Naive thymus-derived CD4-positive, alpha-beta T cell (primary cell): ENCODE results near the gene SPATA32. TPM values are rescaled to one million over a fixed set of nuclear protein-coding genes. Genes with fewer than 3 reads are reported as not detected.

Experiments
- ATAC-seq: fragments of 150-1000 bp; cut with Tn5 transposase; 2 replicates; pipeline ENCODE4 v1.10.0; 2021; ENCODE audit warnings: mild to moderate bottlenecking, moderate library complexity
- CTCF ChIA-PET: fragments of 350-600 bp; sonication (Branson Sonifier 250); formaldehyde crosslinking; loops from one replicate; lab custom pipeline; 2021; ENCODE audit warnings: antibody characterized with exemption; lab: Charles Lee
- POLR2A ChIA-PET: fragments of 350-600 bp; sonication (Branson Sonifier 250); formaldehyde crosslinking; loops from one replicate; lab custom pipeline; 2021; ENCODE audit warnings: antibody characterized with exemption, inconsistent platforms; lab: Charles Lee
- DNase-seq, 9 donors: peaks; one replicate each; pipeline versions ENCODE4 v3.0.0 to v3.0.0-alpha.2; 2020 to 2022; ENCODE audit warnings: mixed read lengths in 1 of 9
- H3K27ac ChIP-seq: one replicate; pipeline ENCODE4 v1.7.0; 2013; ENCODE audit warnings: mild to moderate bottlenecking, low read depth, low read length, moderate library complexity
- H3K27me3 ChIP-seq, 2 donors: one replicate each; pipeline ENCODE4 v1.7.0; 2013; ENCODE audit warnings: low read length in 2 of 2, mild to moderate bottlenecking in 2 of 2, moderate library complexity in 2 of 2; ENCODE audit not compliant: control insufficient read depth in 2 of 2, insufficient read depth in 2 of 2
- H3K36me3 ChIP-seq, 3 experiments: 1 replicate in 2 of 3; 2 replicates in 1 of 3; pipeline ENCODE4 v1.7.0; 2013; ENCODE audit warnings: low read length in 3 of 3, mild to moderate bottlenecking in 3 of 3, moderate library complexity in 1 of 3; ENCODE audit not compliant: insufficient read depth in 3 of 3, control insufficient read depth in 2 of 3
- H3K4me1 ChIP-seq, 2 donors: one replicate each; pipeline ENCODE4 v1.7.0; 2013; ENCODE audit warnings: low read length in 2 of 2, mild to moderate bottlenecking in 2 of 2, moderate library complexity in 1 of 2; ENCODE audit not compliant: control insufficient read depth in 2 of 2, insufficient read depth in 2 of 2
- H3K4me3 ChIP-seq: 2 replicates; pipeline ENCODE4 v1.7.0; 2013; ENCODE audit warnings: mild to moderate bottlenecking, low read length
- H3K9me3 ChIP-seq, 3 experiments: 1 replicate in 2 of 3; 2 replicates in 1 of 3; pipeline ENCODE4 v1.7.0; 2013; ENCODE audit warnings: low read length in 3 of 3; ENCODE audit not compliant: control insufficient read depth in 2 of 3
- H3K27ac Mint-ChIP-seq, 9 donors: one replicate each; pipeline ENCODE4 v1.8.0; 2020 to 2022; ENCODE audit warnings: mixed read lengths in 9 of 9, mild to moderate bottlenecking in 8 of 9, moderate library complexity in 5 of 9, inconsistent platforms in 2 of 9
- H3K27me3 Mint-ChIP-seq, 5 donors: one replicate each; pipeline ENCODE4 v1.8.0; 2021 to 2022; ENCODE audit warnings: mixed read lengths in 5 of 5, mild to moderate bottlenecking in 1 of 5
- H3K36me3 Mint-ChIP-seq, 5 donors: one replicate each; pipeline ENCODE4 v1.8.0; 2020 to 2022; ENCODE audit warnings: mixed read lengths in 5 of 5, mild to moderate bottlenecking in 3 of 5, inconsistent platforms in 1 of 5
- H3K4me1 Mint-ChIP-seq, 7 donors: one replicate each; pipeline ENCODE4 v1.8.0; 2020 to 2022; ENCODE audit warnings: mixed read lengths in 7 of 7, mild to moderate bottlenecking in 3 of 7, inconsistent platforms in 1 of 7
- H3K4me3 Mint-ChIP-seq, 10 donors: one replicate each; pipeline ENCODE4 v1.8.0; 2020 to 2022; ENCODE audit warnings: mild to moderate bottlenecking in 10 of 10, mixed read lengths in 10 of 10, moderate library complexity in 6 of 10, inconsistent platforms in 2 of 10
- H3K9me3 Mint-ChIP-seq, 11 donors: one replicate each; pipeline ENCODE4 v1.8.0; 2020 to 2022; ENCODE audit warnings: mixed read lengths in 11 of 11, mild to moderate bottlenecking in 4 of 11, inconsistent platforms in 1 of 11, moderate library complexity in 1 of 11
- intact Hi-C, 2 donors: fragments of 100-400 bp; cut with micrococcal nuclease; formaldehyde crosslinking; loops; one replicate each; pipeline ENCODE4 v1.15.1; 2023
- polyA plus RNA-seq, 2 donors: library from polyadenylated mRNA; unstranded; fragments of 300-500 nt; fragmentation: Illumina TruSeq; gene quantifications; one replicate each; pipeline ENCODE4 v1.2.3, GENCODE V29; 2021
- total RNA-seq, 6 experiments: library from RNA in 5 of 6; stranded (reverse) in 5 of 6; gene quantifications; 1 replicate in 5 of 6; 2 replicates in 1 of 6; pipeline ENCODE4 v1.2.3 and lab custom pipeline; 2021 to 2026

SPATA32 gene
- total and polyA plus RNA-seq, 7 experiments from 2014 or later, result 0.12 to 1.1 (median 0.45) TPM; not detected in 1

DNA sequence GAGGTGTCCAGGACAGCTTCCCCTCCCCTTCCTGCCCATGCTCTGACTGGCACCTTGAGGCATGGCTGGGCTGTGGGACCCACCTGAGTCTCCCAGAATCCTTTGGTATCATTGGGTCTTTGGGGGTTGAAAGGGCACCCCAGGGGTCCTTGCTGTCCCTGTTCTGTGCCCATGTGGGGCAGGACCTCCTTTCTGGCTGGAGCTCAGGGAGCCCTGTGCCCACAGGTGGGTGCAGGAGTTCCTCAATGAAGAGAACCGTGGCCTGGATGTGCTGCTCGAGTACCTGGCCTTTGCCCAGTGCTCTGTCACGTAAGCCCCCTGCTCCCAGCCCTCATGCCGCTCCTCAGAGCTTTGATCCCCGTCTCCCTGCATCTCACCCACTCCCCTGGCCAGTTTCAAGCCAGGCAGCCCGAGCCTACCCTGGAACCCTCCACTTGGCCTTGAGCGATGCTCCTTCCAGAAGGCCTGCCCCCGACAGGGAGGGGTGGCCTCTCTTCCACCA, 28.4 kb downstream of the SPATA32 start:
- Histone ChIP-seq H3K27me3 (no peaks in the 10 kb centered on the region), H3K4me3 (no peak overlapping the region), H3K9me3 (no peaks in the 10 kb centered on the region), H3K4me1 (peaks cover 50 to 60% of the 10 kb centered on the region in 2 donors), H3K36me3 (peaks cover 13 to 51% (median 21%) of the 10 kb centered on the region in 3 experiments), H3K27ac (peak overlapping the region; percentile 42)
- H3K9me3 Mint-ChIP-seq, result no peaks in the 10 kb centered on the region
- no peaks in the 10 kb centered on the region for H3K27me3 Mint-ChIP-seq
- DNase-seq, result no peak
- ATAC-seq, result no peak
- CTCF ChIA-PET, result interaction anchor here (1.0 to 11.7 kb wide), 4 partner anchors 13 to 73 kb away, joined by 3 to 397 read pairs (median 16); partner anchors contain the start of genes FMNL1 and HEXIM2
- H3K4me1 Mint-ChIP-seq, result peaks cover 56 to 83% (median 76%) of the 10 kb centered on the region in 7 donors
- H3K27ac Mint-ChIP-seq, result peak overlapping the region; percentile 65 to 100 (median 85)
- H3K36me3 Mint-ChIP-seq, result peaks cover 8 to 30% (median 15%) of the 10 kb centered on the region in 5 donors
- H3K4me3 Mint-ChIP-seq, result peak overlapping the region in 3 of 10 donors; percentile 17 to 68 (median 17)
- intact Hi-C loops, result no loop called here
- POLR2A ChIA-PET, result interaction anchor here (1.3 to 34.3 kb wide), 3 partner anchors 8 to 44 kb away, joined by 3 to 851 read pairs (median 851); partner anchors contain the start of gene FMNL1

DNA sequence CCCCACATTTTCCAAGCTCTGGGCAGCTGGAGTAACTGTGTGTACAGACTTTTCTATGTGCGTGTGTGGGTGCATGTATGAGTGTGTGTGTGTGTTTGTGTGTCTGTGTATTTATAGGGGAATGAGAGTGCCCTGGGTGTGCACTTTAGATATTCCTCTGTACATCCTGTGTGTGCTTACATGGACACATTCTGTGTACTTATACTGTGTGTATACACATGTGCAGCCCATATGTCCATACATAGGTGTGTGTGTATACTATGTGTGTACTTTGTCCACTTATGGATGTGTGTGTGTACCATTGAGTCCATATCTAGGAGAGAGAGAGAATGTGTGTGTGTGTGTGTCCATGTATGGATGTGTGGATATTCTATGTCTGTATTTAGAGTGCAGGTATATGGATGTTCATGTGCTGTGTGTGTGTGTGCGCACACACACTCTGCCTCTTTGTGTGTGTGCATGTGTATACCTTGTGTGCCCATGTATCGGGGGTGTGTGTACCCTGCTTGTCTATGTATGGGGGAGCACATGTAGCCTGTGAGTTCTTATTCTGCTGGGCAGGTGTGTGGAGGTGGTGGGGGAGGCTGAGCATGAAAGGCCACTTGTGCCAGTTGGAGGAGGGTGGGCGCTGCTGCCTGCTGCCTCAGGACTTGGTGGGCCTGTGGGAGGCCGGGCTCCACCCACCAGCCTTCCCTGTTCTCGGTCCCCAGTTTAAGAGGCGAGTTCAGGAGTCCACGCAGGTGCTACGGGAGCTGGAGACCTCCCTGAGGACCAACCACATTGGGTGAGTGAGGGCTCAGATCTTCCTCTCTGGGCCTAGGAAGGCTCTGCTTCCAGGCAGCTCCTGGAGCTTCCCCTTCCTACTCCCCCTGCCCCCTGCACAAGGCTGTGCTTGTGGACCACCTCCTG, 29.1 kb downstream of the SPATA32 start:
- Mint-ChIP-seq H3K36me3 (peaks cover 3 to 23% (median 10%) of the 10 kb centered on the region in 5 donors), H3K9me3 (no peaks in the 10 kb centered on the region), H3K27ac (peak overlapping the region; percentile 36 to 100 (median 85)), H3K27me3 (no peaks in the 10 kb centered on the region), H3K4me3 (peak overlapping the region in 5 of 10 donors; percentile 0 to 99 (median 25)), H3K4me1 (peaks cover 54 to 83% (median 79%) of the 10 kb centered on the region in 7 donors)
- ATAC-seq (no peak), DNase-seq (no peak)
- Histone ChIP-seq H3K9me3 (no peaks in the 10 kb centered on the region), H3K36me3 (peaks cover 12 to 44% (median 15%) of the 10 kb centered on the region in 3 experiments), H3K27ac (peak overlapping the region; percentile 96), H3K4me1 (peaks cover 57 to 67% of the 10 kb centered on the region in 2 donors), H3K4me3 (no peak overlapping the region), H3K27me3 (no peaks in the 10 kb centered on the region)
- POLR2A ChIA-PET, result interaction anchor here (0.6 to 34.3 kb wide), 5 partner anchors 7 to 88 kb away, joined by 3 to 851 read pairs (median 4); partner anchors contain the start of genes FMNL1 and MAP3K14
- intact Hi-C loops, result no loop called here
- CTCF ChIA-PET, result interaction anchor here (0.7 to 11.7 kb wide), 8 partner anchors 12 to 161 kb away, joined by 3 to 397 read pairs (median 4); partner anchors contain the start of genes ACBD4 and FMNL1

GRCh38 chr17:45231481-45232116, 30.3 kb downstream of the SPATA32 start:
- peaks cover 7 to 33% (median 12%) of the 10 kb centered on the region in 3 experiments for H3K36me3 ChIP-seq
- H3K27me3 ChIP-seq, result no peaks in the 10 kb centered on the region
- CTCF ChIA-PET, result interaction anchor here (0.7 to 11.7 kb wide), 8 partner anchors 11 to 162 kb away, joined by 3 to 397 read pairs (median 4); partner anchors contain the start of genes ACBD4 and FMNL1
- H3K27ac ChIP-seq, result peak overlapping the region; percentile 96
- H3K4me3 Mint-ChIP-seq, result peak overlapping the region in 4 of 10 donors; percentile 9 to 99 (median 36)
- no peaks in the 10 kb centered on the region for H3K27me3 Mint-ChIP-seq
- DNase-seq, result no peak
- peak overlapping the region; percentile 36 to 100 (median 84) for H3K27ac Mint-ChIP-seq
- H3K9me3 Mint-ChIP-seq, result no peaks in the 10 kb centered on the region
- peaks cover 0 to 18% (median 5%) of the 10 kb centered on the region in 5 donors for H3K36me3 Mint-ChIP-seq
- no peaks in the 10 kb centered on the region for H3K9me3 ChIP-seq
- H3K4me1 Mint-ChIP-seq, result peaks cover 57 to 90% (median 85%) of the 10 kb centered on the region in 7 donors
- peaks cover 68 to 78% of the 10 kb centered on the region in 2 donors for H3K4me1 ChIP-seq
- intact Hi-C loops, result no loop called here
- POLR2A ChIA-PET, result interaction anchor here (0.6 to 34.3 kb wide), 6 partner anchors 6 to 87 kb away, joined by 3 to 851 read pairs (median 11); partner anchors contain the start of genes FMNL1, HEXIM1 and MAP3K14
- ATAC-seq, result no peak
- H3K4me3 ChIP-seq, result no peak overlapping the region

GRCh38 chr17:45230787-45231480, 31.0 kb downstream of the SPATA32 start:
- no peak for ATAC-seq
- no peak overlapping the region for H3K4me3 ChIP-seq
- no peaks in the 10 kb centered on the region for H3K27me3 Mint-ChIP-seq
- H3K4me1 Mint-ChIP-seq, result peaks cover 60 to 96% (median 90%) of the 10 kb centered on the region in 7 donors
- peaks cover 0 to 21% (median 5%) of the 10 kb centered on the region in 5 donors for H3K36me3 Mint-ChIP-seq
- DNase-seq, result no peak
- no peaks in the 10 kb centered on the region for H3K9me3 Mint-ChIP-seq
- H3K4me3 Mint-ChIP-seq, result peak overlapping the region in 7 of 10 donors; percentile 44 to 99 (median 98)
- peaks cover 1 to 27% (median 6%) of the 10 kb centered on the region in 3 experiments for H3K36me3 ChIP-seq
- peak overlapping the region; percentile 96 for H3K27ac ChIP-seq
- H3K27me3 ChIP-seq, result no peaks in the 10 kb centered on the region
- intact Hi-C loops, result no loop called here
- H3K4me1 ChIP-seq, result peaks cover 68 to 76% of the 10 kb centered on the region in 2 donors
- POLR2A ChIA-PET, result interaction anchor here (0.6 to 34.3 kb wide), 6 partner anchors 6 to 95 kb away, joined by 3 to 851 read pairs (median 11); partner anchors contain the start of genes ACBD4, FMNL1, HEXIM1 and MAP3K14
- H3K27ac Mint-ChIP-seq, result peak overlapping the region; percentile 96 to 100 (median 99)
- CTCF ChIA-PET, result interaction anchor here (1.0 to 11.7 kb wide), 8 partner anchors 11 to 163 kb away, joined by 3 to 397 read pairs (median 4); partner anchors contain the start of genes ACBD4, FMNL1 and HEXIM1
- H3K9me3 ChIP-seq, result no peaks in the 10 kb centered on the region

DNA sequence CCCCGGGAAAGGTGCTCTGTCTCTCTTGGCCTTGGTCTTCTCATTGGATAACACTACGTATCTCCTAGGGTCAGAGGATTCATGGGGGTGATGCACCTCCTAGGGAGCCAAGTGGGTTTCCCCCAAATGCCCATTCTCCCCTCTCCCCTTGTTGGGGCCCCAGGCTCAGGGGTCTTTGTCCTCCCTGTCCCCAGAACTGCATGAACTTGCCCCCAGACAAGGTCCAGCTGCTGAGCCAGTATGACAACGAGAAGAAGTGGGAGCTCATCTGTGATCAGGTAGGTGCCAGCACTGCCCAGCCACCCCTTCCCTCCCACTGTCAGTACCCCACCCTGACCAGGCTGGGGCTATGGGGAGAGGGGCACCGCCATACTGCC, 31.5 kb downstream of the SPATA32 start:
- no peak overlapping the region for H3K4me3 ChIP-seq
- POLR2A ChIA-PET, result interaction anchor here (1.2 to 34.3 kb wide), 5 partner anchors 5 to 95 kb away, joined by 3 to 851 read pairs (median 14); partner anchors contain the start of genes ACBD4, FMNL1, HEXIM1 and MAP3K14
- no peak for DNase-seq
- H3K4me3 Mint-ChIP-seq, result peak overlapping the region; percentile 44 to 99 (median 92)
- H3K4me1 Mint-ChIP-seq, result peaks cover 55 to 92% (median 84%) of the 10 kb centered on the region in 7 donors
- H3K27me3 Mint-ChIP-seq, result no peaks in the 10 kb centered on the region
- peak overlapping the region; percentile 96 for H3K27ac ChIP-seq
- H3K36me3 Mint-ChIP-seq, result peaks cover 0 to 25% (median 5%) of the 10 kb centered on the region in 5 donors
- peaks cover 0 to 24% (median under 1%) of the 10 kb centered on the region in 3 experiments for H3K36me3 ChIP-seq
- no peaks in the 10 kb centered on the region for H3K9me3 Mint-ChIP-seq
- CTCF ChIA-PET, result interaction anchor here (1.0 to 11.7 kb wide), 6 partner anchors 10 to 163 kb away, joined by 3 to 397 read pairs (median 7); partner anchors contain the start of genes ACBD4, FMNL1 and HEXIM1
- no peaks in the 10 kb centered on the region for H3K9me3 ChIP-seq
- H3K27ac Mint-ChIP-seq, result peak overlapping the region; percentile 96 to 100 (median 99)
- no peak for ATAC-seq
- H3K27me3 ChIP-seq, result no peaks in the 10 kb centered on the region
- peaks cover 64 to 72% of the 10 kb centered on the region in 2 donors for H3K4me1 ChIP-seq
- intact Hi-C loops, result no loop called here
